A673 (cell line): Measurements from ENCODE around the gene HOXA4. TPM values are rescaled to one million over a fixed set of nuclear protein-coding genes. Genes with fewer than 3 reads are reported as not detected.

Experiments used
- BruUV-seq: library from RNA; stranded (reverse); fragments of 400-500 nt; replicated peaks from 2 replicates; lab custom pipeline; 2021; lab: Mats Ljungman, UMichigan
- CTCF ChIA-PET: fragments of 300-600 bp; sonication (Branson Sonifier 250); formaldehyde crosslinking; loops from one replicate; lab custom pipeline; 2022; ENCODE audit warnings: antibody characterized with exemption; lab: Charles Lee
- POLR2A ChIA-PET: fragments of 300-600 bp; sonication (Branson Sonifier 250); formaldehyde crosslinking; loops from one replicate; lab custom pipeline; 2022; ENCODE audit warnings: antibody characterized with exemption; ENCODE audit not compliant: low non-redundant PET; lab: Charles Lee
- DNase-seq: peaks from one replicate; pipeline ENCODE4 v3.0.0-alpha.2; 2015; ENCODE audit warnings: low spot score
- H3K27ac ChIP-seq: fragments of 200-600 bp; sonication (generic); 2 replicates; pipeline ENCODE4 v1.5.1; 2016; ENCODE audit warnings: mixed run types, low read depth, mild to moderate bottlenecking, mixed read lengths, antibody characterized with exemption, low read length; ENCODE audit not compliant: poor library complexity, severe bottlenecking
- H3K27me3 ChIP-seq: fragments of 200-600 bp; sonication (generic); replicated peaks from 2 replicates; pipeline ENCODE4 v1.6.1; 2017; ENCODE audit warnings: mixed run types, low read depth, mild to moderate bottlenecking, mixed read lengths, antibody characterized with exemption, low read length; ENCODE audit not compliant: insufficient read depth, poor library complexity
- H3K36me3 ChIP-seq: fragments of 200-600 bp; sonication (generic); 2 replicates; pipeline ENCODE4 v1.6.1; 2016; ENCODE audit warnings: mixed run types, mild to moderate bottlenecking, mixed read lengths, antibody characterized with exemption, low read length; ENCODE audit not compliant: insufficient read depth, poor library complexity, severe bottlenecking
- H3K4me1 ChIP-seq: fragments of 200-600 bp; sonication (generic); 2 replicates; pipeline ENCODE4 v1.6.1; 2017; ENCODE audit warnings: mixed run types, mild to moderate bottlenecking, mixed read lengths, antibody characterized with exemption, low read length; ENCODE audit not compliant: insufficient read depth, poor library complexity, severe bottlenecking
- H3K4me3 ChIP-seq: fragments of 200-600 bp; sonication (generic); 2 replicates; pipeline ENCODE4 v1.5.1; 2016; ENCODE audit warnings: low read depth, mixed run types, mild to moderate bottlenecking, mixed read lengths, low read length; ENCODE audit not compliant: poor library complexity, severe bottlenecking
- H3K9me3 ChIP-seq: fragments of 200-600 bp; sonication (generic); 2 replicates; pipeline ENCODE4 v1.6.1; 2016; ENCODE audit warnings: mixed run types, low read depth, mild to moderate bottlenecking, mixed read lengths, antibody characterized with exemption, low read length; ENCODE audit not compliant: poor library complexity, severe bottlenecking
- CTCF ChIP-seq: fragments of 300-800, 200-600 bp; sonication (generic); conservative IDR thresholded peaks from 2 replicates; pipeline ENCODE4 v1.5.1; 2017; ENCODE audit warnings: low read depth, mild to moderate bottlenecking, antibody characterized with exemption, low read length, moderate library complexity, mixed read lengths
- EZH2 ChIP-seq: fragments of 200-600 bp; sonication (generic); IDR thresholded peaks from 2 replicates; pipeline ENCODE4 v1.6.1; 2017; ENCODE audit warnings: borderline replicate concordance, low read depth, mild to moderate bottlenecking, mixed read lengths, antibody characterized with exemption, low read length; ENCODE audit not compliant: poor library complexity, severe bottlenecking
- intact Hi-C: fragments of 100-400 bp; cut with micrococcal nuclease; formaldehyde crosslinking; loops from one replicate; pipeline ENCODE4 v1.10.0; 2022; ENCODE audit not compliant: unreplicated experiment
- total RNA-seq: library from RNA; stranded (reverse); gene quantifications from 2 replicates; pipeline ENCODE4 v1.2.3, GENCODE V29; 2021

The HOXA4 gene
- total RNA-seq, 1 experiment from 2014 or later: not detected

GRCh38 chr7:27118580-27118979 lies 12.0 kb downstream of the HOXA4 start:
- H3K27ac ChIP-seq: no peak overlapping the region
- no peak for TF ChIP-seq CTCF
- no peak for TF ChIP-seq EZH2
- POLR2A ChIA-PET: no interaction called here

GRCh38 chr7:27117887-27118491 lies 12.6 kb downstream of the HOXA4 start:
- Histone ChIP-seq H3K36me3 (no peaks in the 10 kb centered on the region), H3K9me3 (no peaks in the 10 kb centered on the region), H3K27me3 (peaks cover 97% of the 10 kb centered on the region), H3K4me3 (no peak overlapping the region), H3K27ac (no peak overlapping the region), H3K4me1 (no peaks in the 10 kb centered on the region)
- TF ChIP-seq CTCF (no peak), EZH2 (no peak)
- no peak for DNase-seq
- BruUV-seq: no TSS peak
- ChIA-PET CTCF (no interaction called here), POLR2A (no interaction called here)
- intact Hi-C loops: no loop called here

More at GRCh38 chr7:27118580-27118979, 12.0 kb downstream of the HOXA4 start:
- H3K9me3 ChIP-seq: no peaks in the 10 kb centered on the region
- H3K36me3 ChIP-seq: no peaks in the 10 kb centered on the region
- intact Hi-C loops: no loop called here
- no TSS peak for BruUV-seq
- H3K27me3 ChIP-seq: peaks cover 97% of the 10 kb centered on the region
- no peaks in the 10 kb centered on the region for H3K4me1 ChIP-seq
- no peak for DNase-seq
- H3K4me3 ChIP-seq: no peak overlapping the region
- CTCF ChIA-PET: no interaction called here

- no peak overlapping the region for H3K27ac ChIP-seq
These were observed 13.3 kb downstream of the HOXA4 start for GRCh38 chr7:27116962-27117886.

More at GRCh38 chr7:27116962-27117886, 13.3 kb downstream of the HOXA4 start:
- BruUV-seq: no TSS peak
- TF ChIP-seq CTCF: no peak
- TF ChIP-seq EZH2: no peak
- POLR2A ChIA-PET: no interaction called here
- H3K36me3 ChIP-seq: no peaks in the 10 kb centered on the region
- DNase-seq: no peak
- H3K4me1 ChIP-seq: no peaks in the 10 kb centered on the region
- H3K27me3 ChIP-seq: peaks cover 97% of the 10 kb centered on the region
- no peak overlapping the region for H3K4me3 ChIP-seq
- intact Hi-C loops: no loop called here
- H3K9me3 ChIP-seq: no peaks in the 10 kb centered on the region
- CTCF ChIA-PET: no interaction called here
